HG03558 (cell line): ENCODE data around the gene STRBP.
"Not testable (repeated sequence)": the region's sequence is repeated elsewhere in the genome, so short reads cannot be mapped to it uniquely, and the experiment has no call there.

ENCODE experiments used
- ATAC-seq: cut with Tn5 transposase; IDR thresholded peaks from one replicate; pipeline ENCODE4 v1.9.1; 2021; ENCODE audit warnings: moderate number of reproducible peaks; ENCODE audit not compliant: unreplicated experiment; ENCODE audit errors: extremely low read depth

The STRBP gene

DNA sequence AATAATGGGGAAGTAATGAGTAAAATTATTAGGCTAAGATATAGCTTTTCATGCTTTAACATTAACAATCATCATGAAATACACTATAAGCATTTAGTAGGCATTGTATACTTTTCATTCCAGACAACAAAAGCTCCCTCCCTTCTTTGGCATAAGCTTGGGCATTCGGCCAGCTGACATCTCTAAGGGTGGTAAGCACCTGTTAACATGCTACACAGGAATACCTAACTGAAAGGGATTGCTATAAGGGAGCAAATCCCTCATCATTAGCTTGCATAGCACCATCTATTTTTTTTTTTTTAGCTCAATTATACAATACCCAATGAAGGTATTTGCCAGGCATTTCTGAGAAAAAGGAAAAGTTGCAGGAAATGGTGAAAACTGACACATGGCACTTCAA, 16.6 kb downstream of the STRBP start:
- ATAC-seq: no peak

DNA sequence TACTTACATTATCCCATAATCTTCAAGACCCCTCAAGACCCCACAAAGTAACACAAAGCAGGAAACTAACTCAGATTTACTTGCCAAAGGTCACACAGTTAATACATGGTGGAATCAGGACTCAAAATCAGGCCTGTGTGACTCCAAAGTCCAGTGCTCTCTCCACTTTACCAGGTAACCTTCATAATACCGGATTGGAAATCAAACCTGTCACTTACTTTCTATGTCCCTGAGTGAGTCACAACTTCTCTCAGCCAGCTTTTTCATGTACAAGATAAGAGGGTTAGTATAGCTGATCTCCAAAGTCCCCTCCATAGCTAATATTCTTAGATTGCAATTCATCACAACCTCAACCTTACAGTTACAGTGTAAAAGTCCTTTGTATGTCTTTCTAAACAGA, 17.1 kb downstream of the STRBP start:
- ATAC-seq: no peak

DNA sequence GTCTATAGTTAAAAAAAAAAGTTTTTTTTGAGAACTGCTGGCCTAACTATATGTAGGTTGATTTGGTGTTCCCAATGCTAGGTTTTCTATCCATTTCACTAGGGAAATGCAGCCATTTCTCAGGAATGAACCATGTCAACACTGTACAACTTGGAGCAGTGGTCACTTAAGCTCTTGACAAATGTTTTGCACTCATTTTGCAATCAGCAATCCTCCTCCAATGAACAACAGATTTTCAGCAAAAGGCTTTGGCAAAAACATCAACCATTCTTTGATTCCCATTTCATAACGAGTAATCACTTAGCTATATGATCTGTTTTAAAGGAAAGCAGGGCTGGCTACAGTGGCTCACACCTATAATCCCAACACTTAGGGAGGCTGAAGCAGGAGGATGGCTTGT, 17.9 kb downstream of the STRBP start:
- no peak for ATAC-seq

DNA sequence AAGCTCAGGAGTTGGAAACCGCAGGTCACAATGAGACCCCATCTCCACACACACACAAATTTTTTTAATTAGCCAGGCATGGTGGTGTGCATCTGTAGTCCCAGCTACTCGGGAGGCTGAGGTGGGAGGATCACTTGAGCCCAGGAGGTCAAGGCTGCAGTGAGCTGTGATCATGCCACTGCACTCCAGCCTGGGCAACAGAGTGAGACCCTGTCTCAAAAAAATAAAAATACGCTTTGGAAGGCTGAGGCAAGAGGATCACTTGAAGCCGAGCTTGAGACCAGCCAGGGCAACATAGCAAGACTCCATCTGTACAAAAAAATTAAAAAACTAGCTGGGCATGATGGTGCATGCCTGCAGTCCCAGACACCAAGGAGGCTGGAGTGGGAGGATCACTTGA, 19.2 kb downstream of the STRBP start:
- not testable (repeated sequence) for ATAC-seq

GRCh38 chr9:123248630-123249029, 19.8 kb downstream of the STRBP start:
- no peak for ATAC-seq

DNA sequence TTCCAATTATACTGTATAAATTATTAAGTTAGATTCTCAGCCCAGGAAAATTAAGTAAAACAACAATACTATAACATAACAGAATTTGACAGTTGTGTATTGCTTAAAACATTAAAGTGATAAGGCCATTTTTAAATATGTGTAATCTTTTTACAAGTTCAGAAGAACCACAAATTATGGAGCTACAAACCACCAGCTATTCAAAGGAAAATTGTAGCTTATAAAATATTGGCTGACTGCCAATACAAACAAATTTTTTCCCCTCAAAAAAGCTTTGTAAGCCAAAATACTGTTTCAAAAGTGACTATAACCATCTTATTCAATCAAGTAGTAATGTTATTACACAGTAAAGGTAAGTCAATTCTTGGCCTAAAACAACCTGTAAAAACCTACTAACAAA, 21.9 kb downstream of the STRBP start:
- ATAC-seq: no peak

GRCh38 chr9:123239726-123240125, 28.7 kb downstream of the STRBP start:
- no peak for ATAC-seq

GRCh38 chr9:123238365-123238764, 30.0 kb downstream of the STRBP start:
- no peak for ATAC-seq

- ATAC-seq: no peak
Observed at GRCh38 chr9:123237220-123237619, 31.2 kb downstream of the STRBP start.

DNA sequence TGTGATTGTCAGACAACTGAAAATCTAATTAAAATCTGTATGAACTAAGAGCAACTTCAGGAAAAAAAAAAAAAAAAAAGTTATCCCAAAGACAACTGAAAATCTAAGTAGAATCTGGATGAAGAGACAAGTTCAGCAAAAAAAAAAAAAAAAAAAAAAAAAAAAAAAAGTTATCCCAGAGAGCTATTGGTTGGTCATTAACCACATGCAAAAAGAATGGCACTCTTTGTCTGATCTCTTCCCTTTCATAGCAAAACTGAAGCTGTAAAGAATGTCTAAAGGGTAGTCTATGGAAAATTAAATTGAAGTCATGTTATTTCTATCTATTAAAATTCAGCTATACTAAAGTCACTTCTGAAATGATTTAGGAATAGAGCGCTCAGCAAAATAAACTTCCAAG, 32.9 kb downstream of the STRBP start:
- ATAC-seq: no peak

DNA sequence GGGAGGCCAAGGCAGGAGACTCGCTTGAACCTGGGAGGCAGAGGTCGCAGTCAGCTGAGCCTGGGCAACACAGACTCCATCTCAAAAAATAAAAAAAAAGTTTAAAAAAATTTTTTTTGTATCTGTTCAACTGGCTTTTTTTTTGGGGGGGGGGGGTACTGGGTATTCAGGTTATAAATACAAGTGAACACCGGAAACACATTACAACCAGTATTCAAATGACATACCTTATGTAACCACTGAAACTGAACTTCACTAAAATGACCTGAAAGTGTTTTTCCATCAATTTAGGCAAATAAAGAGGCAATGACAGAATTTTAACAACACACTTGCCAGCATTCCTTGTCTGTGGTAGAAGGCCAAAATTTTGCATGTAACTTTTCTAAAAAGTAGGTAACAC, 33.5 kb downstream of the STRBP start:
- no peak for ATAC-seq

- no peak for ATAC-seq
Observed at GRCh38 chr9:123232332-123232731, 36.1 kb downstream of the STRBP start.

- no peak for ATAC-seq
Observed at GRCh38 chr9:123231421-123231820, 37.0 kb downstream of the STRBP start.

GRCh38 chr9:123228967-123229366, 39.4 kb downstream of the STRBP start:
- ATAC-seq: no peak

GRCh38 chr9:123225995-123226394, 42.4 kb downstream of the STRBP start:
- no peak for ATAC-seq

DNA sequence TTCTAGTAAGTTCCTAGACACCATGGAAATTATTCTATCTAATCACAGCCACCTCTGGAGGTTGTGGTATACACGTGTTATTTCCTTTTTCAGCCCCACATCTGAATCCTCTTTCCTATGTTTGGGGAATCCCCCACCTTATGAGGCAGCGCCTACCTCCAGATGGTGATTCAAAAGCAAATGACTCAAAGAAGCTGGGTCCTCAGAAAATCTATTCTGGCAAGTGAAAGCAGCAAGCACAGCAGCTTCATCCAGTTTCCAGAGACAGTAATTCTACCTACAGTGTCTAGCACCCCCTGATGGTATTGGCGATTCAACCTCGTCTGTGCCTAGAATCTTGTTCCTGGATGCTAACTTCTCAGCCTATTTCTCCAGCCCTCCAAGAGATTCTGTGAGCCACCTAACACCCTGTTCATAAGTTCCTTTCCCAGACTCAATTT, 43.0 kb downstream of the STRBP start:
- ATAC-seq: peak; percentile 72

GRCh38 chr9:123220127-123220526, 48.3 kb downstream of the STRBP start:
- no peak for ATAC-seq

DNA sequence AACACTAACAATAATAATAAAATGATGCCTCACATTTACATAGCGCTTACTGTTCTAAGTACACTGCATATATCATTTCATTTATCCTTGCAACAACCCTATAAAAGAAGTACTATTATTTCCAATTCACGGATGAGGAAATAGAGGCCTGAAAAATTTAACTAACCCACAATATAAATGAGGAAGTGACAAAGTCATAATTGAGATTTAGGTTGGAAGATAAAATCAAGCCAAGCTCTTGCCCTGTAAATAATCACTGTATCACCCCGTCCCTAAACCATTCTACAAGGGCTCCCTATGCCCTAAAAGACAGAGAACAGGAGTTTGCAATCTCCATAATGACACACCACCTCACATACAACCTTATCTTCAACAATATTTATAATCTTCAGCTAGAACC, 49.6 kb downstream of the STRBP start:
- ATAC-seq: no peak

DNA sequence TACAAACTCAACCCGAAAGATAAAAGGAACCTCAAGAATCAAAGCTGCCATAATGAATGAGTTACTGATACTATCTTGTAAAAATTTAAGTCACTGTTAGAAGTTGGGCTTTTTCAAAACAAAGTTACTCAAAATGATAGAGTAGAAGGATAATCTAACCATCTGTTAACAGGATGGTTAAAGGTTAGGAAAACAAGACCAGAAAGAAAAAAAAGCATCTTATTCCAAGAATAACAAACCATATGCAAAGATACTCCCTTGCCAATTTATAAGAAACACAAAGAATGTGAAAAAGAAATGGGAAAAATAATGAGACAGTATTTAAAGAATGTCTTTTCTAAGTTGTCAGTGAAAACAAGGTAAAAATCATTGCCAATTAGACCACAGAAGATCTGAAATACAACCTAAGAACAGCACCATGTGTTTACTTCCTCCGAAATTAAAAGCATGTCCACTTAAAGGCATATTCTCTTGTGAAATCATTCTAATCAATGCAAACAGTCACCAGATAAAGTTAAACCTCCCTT, 51.2 kb downstream of the STRBP start:
- no peak for ATAC-seq

DNA sequence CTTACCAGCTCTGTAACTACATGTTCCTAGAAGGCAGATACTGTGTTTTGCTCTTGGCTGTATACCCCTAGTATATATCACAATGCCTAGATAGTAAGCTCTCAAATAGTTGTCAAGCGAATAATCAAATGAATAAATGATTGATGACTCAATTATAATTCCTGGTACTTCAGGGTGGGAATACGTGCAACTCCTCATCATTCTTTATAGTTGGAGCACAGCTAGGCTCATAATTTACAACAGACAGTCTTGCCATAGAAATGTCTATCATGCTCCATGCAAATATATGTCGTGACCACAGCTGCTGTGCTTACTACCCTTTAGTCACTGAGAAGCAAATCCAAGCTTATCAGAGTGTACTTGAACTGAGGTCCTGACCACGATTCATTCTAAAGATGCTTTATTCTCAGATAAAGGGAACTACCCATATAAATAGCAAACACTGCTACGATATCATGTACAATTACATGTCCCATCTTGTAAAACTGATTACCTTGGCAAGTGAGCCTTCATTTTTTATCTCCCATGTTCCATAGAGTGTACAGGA, 52.1 kb downstream of the STRBP start:
- no peak for ATAC-seq

DNA sequence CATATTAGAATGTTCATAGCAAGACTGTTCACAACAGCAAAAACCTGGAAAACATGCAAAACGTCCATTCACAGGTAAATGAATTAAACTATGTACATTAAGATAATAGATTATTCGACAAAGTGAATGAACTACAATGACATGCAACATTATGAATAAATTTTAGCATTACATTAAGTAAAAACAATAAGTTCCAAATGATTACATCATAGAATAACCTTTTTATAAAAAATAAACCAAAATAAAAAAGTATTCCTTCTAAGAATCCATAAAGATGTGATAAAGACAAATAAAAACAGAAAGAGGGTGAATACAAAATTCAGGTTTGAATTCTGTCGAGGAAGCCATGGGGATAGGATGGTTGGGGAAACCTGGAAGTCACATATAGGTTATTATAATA, 57.3 kb downstream of the STRBP start:
- no peak for ATAC-seq

DNA sequence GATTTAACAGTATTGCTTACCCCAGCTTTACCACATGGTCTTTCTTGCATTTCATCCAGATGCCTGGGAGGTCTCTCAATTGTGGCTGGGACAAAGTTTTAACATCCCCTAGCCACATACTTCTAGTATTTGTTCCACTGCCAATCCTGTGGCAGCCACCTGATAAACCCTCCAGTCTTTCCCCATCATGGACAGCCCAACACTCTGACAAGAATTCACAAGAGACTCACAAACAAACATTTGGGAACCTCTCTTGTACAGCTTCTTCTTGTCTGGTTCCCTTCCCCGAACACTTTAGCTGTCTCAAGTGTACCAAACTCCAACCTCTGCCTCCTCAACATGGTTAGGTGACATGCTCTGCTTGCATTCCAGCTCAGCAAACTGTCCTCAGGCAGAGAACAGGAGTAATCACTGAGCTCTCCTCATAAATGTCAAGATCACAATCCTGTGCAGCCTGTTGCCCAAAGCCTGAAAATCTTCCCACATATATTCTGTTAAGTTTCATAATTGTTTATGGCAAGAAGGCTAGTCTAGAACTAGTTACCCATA, 59.7 kb downstream of the STRBP start:
- no peak for ATAC-seq
